Measurements from ENCODE around the gene NUP107.
A peak's percentile ranks its signal among the peaks of the same experiment; 100 is the strongest.
"Not testable (repeated sequence)": the region's sequence is repeated elsewhere in the genome, so short reads cannot be mapped to it uniquely, and the experiment has no call there.

The NUP107 gene

DNA sequence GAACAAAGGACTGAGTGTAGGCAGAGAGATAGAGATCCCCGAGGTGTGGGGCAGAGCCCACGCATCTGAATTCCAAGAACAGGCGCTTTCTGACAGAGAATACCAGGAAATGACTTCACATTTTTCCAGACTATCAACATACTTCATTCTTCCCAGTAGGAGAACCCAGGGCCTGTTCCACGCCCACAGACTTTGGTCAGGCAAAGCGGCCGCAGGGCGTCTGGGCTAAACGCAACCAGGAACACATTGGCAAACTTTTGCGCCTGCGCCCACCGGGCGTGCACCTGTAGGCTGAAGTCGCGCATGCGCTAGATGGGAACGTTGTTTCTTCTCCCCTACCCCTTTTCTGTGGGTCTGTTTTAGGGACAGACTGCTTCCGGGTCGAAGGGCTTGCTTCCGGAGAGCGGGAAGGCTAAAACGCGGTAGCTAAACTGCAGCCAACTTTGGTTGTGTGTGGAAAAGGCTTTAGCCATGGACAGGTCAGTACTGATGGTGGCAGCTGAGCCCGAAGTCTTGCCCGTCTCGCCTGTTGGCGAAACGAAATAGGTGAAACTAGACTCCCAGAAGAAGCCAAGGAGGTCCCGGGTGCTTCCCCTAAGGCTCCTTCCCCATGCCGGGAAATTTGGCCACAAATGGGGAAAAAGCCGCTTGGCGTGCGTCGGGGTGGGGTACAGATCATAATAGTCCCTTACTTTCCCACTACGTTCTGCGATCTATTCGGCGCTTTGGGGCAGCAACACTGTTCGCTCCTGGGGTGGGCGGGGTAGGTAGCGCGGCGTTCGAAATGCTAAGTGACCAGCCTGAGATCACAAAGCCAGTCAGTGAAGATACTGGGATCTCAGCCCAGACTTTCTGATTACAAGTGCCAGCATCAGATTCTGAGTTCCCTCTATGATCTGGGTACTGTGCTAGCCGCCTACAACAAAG, at the start of gene NUP107:
NUP107 (plus strand) TSS at position 384 of the 927 bp plus-strand sequence; CDS start at position 472, 88 bp downstream.
- FAIRE-seq, result peak; percentile 45

DNA sequence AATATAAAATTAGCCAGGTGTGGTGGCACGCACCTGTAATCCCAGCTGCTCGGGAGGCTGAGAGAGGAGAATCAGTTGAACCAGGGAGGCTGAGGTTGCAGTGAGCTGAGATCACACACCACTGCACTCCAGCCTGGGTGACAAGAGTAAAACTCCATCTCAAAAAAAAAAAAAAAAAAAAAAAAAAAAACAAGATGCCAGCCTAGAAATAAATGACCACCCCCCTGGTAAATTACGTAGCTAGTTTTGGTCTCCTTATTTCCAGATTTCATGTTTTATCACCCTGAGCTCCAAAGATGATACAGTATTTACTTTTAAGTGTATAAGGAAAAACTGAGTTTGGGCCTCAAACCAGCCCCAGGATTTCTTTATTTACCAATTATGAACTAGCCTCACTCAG, 49.3 kb upstream of the NUP107 start:
- not testable (repeated sequence) for FAIRE-seq

DNA sequence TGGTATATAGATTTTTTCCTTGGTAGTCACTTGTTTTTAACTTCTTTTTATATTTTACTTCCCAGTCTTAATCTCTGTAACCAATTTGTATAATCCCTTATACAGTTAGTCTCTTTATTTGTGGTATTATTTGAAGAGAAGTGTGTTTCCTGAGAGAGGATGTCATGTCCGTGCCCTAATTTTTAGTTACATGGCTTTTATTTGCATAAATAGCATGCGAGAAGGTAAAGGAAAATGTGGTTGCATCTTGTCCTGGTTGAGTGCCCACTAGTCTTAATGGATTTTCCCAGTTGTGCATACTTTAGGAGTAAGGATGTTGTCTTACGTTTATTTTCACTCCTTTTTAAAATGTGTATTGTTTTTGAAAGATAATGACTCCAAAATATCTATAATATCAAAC, 48.6 kb upstream of the NUP107 start:
- FAIRE-seq, result peak; percentile 13

DNA sequence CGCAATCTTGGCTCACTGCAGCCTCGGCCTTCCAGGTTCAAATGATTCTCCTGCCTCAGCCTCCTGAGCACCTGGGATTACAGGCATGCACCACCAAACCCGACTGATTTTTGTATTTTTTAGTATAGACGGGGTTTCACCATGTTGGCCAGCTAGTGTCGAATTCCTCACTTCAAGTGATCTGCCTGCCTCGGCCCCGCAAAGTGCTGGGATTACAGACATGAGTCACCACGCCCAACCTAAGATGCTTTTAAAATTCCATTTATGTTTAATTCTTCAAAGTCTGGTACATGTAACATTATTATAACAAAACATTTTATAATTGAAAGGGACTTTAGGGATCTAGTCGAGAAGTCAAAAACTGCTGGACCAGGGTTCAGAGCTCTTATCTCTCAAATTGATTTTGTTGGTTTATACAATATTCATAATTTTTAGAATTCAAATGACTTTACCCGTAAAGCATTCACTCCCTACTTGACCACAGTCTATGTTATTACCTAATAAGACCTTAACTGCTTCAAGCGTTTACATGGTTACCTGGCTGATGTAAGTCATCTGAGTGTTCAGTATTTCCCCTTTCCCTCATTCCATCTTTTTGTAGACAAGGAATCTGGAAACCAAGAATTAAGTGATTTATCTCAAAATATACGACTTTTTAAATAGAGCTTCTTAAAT, 47.9 kb upstream of the NUP107 start:
- FAIRE-seq, result no peak

DNA sequence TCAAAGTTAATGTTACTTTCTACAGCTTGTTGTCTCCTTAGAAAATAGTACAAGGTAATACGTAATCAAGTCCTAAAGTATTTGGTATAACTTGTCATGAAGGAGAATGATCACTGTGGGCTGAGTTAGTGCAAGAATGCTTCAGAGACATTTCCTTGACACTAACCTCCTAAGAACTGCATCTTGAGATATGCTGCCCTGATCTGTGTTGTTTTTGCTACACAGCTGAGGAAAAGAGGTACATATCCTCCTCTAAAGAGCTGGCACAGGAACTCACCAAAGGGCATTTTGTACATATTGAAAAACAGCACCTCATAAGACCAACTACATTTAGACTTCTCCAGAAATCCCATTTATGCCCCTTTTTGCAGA, 47.4 kb upstream of the NUP107 start:
- FAIRE-seq, result no peak

DNA sequence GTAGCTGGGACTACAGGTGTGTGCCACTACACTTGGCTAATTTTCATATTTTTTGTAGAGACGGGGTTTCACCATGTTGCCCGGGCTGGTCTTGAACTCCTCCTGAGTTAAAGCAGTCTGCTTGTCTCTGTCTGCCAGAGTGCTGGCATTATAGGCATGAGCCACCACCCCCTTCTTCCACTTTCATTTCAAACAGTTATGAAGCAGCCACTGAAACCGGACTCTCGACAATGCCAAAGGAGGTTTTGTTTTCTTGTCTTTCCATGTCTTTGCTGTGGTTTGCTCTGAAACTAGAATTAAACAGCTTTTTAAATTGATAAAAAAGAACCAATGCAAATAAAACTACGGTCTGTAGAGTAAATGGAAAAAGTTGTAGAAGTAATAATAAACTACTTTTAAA, 45.6 kb upstream of the NUP107 start:
- FAIRE-seq, result no peak

DNA sequence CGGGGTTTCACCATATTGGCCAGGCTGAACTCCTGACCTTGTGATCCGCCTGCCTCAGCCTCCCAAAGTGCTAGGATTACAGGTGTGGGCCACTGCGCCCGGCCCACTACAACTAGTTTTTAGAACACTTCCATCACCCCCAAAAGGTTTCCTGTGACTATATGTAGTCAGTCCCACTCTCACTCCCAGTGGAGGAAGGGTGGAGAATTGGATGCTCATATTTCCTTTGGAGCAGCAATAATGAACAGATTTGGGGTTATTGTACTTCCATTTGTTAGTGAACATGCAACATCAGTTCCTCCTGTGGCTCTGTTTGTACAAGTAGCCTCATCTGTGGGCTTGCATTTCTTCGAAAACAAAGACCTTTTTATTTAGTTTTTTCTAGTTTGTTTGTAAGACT, 40.3 kb upstream of the NUP107 start:
- FAIRE-seq, result no peak

DNA sequence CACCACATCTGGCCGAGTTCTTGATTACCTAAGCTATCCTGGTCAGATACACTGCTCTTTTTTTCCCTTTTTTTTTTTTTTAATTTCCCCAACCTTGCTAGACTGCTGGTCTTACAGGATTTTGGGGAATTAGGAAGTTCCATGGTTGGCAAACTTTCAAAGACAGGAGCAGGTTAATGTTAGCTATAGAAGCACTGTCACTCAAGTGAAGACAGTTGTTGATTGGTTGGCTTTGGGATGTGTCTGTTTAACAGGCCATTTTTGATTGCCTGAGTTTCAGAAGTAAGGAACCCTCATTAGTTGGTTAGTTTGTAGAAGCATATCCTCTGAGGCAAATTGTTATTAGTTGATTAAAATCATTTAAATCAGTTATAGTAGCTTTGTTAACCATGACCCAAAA, 39.3 kb upstream of the NUP107 start:
- no peak for FAIRE-seq

DNA sequence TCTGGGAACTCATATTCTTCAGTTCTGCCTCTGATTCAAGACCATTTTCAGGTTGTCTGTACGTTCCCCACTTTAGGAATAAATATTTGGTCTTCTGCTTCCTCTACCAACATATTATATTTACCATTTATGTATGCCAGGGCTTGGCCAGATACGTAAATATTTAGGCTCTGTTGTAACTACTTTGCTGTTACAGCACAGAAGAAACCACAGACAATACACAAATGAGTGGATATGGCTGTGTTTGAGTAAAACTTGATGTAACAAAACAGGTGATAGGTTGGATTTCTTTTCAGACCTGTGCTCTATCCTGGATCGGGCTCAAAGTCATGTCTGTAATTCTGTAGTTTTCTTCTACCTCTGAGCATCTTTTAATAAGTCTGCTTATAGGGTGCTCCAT, 38.6 kb upstream of the NUP107 start:
- FAIRE-seq, result no peak

DNA sequence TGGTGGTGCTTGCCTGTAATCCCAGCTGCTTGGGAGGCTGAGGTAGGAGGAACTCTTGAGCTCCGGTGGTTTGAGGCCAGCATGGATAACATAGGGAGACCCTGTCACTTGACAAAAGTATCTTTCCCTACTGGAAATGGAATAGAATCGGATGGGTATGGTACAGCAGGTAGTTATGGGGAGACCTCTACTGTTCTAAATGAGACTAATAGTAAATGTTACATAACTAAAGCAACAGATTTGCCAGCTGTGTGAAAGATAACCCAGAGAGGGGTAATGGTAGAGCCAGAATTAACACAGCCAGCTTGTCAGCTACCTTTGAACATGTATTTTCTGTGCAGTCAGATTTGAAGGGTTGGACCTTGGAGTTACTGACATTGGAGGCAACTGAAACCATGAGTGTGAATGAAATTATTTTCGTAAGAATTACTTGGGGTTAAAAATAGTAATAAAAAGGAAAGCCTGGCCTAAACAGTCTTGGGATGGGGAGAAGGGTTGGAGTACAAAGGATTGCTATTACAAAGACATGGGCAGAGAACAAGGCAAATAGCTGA, 21.7 kb upstream of the NUP107 start:
- no peak for FAIRE-seq

DNA sequence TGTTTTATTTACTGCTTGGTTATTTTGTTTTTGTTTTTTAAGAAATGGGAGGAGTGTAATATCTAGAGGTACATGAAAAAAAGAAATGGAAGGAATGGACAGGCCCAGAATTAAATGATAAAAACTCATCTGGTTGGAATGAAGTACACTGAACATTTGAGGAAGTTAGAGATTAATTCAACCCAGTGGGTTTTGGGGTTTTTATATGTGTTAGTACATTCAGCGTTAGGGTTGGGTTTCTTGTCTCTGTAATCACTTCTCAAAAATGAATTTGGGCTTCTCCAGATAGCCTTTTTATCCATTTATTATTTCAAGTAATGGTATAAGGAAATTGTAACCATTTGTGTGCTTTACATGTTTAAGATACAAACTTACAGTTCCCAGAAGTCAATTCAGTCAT, 19.5 kb upstream of the NUP107 start:
- FAIRE-seq, result no peak

DNA sequence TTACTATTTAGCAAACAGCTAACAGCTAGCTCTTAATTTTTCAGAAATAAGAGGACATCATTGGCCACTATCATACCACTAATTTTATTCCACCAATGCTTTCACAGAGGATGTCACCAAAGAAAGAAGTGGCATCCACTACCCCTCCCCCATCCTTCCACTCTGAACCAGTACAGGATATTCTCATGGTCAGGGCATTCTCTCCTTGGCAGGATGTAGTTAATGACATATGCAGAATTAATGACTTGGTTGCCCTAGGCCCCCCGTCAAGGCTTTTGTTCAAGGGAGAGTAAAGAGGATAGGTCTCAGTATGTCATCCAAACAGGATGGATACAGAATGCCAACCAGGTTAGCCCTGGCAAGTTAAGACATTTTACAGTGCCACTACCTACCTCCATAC, 18.9 kb upstream of the NUP107 start:
- no peak for FAIRE-seq

DNA sequence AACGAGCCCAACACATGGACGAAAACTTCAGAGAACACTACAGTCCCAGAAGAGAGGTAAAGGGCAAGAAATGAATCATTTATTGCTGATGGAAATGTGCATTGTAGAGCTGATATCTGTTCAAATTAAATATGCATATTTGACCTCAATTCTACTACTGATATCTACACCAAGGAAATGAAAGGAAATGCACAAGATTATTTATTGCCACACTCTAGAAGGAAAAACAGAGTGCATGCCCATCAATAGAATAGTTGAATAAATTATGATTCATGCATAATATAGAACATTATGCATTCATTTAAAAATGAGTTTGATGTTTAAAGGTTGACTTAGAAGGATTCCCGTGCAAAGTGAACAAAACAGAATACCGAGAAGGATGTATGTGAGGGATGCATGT, 15.6 kb upstream of the NUP107 start:
- FAIRE-seq, result no peak

DNA sequence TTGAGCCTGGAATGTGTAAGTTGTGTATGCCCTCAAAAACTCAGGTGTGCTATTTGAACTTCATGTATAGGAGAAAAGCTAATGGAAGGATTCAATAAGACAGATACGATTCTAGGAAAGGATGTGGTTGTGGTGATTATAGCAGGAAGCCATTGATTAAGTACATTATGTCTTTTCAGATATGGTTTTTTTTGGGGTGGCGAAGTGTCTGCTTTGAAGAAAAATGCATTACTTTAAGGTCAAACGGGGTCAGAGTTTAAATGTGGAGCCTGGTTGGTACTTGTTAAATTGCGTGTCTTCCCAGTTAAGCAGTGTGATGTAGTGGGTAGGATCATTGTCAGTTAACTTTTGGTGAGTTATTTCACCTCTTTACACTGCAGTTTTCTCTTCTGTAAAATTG, 13.0 kb upstream of the NUP107 start:
- no peak for FAIRE-seq

DNA sequence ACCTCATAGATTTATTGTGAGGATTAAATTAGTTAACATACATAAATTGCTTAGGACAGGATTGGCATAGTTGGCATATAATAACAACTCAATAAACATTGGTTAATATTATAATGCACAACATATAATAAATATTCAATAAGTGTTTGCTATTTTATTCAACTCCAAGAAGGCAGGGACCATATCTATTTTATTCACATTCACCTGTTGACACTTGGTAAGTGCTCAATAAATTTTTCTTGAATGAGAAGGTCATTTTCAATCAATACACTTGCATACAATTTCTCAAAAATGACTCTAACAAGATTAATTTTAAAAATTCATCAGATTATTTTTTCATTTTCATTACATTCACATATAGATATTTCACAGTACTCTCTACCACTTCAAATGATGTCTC, 12.4 kb upstream of the NUP107 start:
- FAIRE-seq, result no peak

DNA sequence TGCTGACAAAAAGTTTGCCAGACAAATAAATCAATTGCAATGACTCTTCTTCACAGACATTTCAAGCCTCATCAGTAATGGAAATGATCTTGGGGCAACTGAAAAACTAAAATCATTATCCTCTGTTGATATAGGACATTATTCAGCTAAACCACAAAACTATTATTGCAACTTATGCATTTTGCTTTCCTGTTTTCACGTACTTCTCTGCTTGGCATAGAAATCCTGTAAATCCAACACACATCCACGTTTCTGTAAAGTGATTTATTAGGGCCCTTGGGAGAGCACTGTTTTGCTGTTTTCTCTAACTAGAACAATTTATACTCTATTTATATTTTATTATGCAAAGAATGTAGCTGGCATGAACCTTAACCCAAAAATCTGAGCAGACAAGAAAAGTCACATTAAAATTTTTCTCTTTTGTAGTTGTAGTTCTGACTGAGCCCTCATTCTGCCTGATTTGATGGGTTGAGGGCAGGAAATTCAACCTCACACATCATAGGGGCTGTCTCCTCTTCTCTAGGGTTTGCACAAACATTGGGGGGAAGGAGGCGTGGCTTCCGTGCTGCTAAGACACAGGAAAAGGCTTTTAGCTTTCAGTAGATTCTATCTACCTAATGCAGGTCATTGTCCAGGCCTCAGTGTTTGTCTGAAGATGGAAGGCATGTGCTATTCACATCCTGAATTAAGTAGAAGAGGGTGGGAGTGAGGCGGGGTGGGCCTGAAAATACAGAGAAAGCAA, 11.5 kb upstream of the NUP107 start:
- FAIRE-seq, result no peak

DNA sequence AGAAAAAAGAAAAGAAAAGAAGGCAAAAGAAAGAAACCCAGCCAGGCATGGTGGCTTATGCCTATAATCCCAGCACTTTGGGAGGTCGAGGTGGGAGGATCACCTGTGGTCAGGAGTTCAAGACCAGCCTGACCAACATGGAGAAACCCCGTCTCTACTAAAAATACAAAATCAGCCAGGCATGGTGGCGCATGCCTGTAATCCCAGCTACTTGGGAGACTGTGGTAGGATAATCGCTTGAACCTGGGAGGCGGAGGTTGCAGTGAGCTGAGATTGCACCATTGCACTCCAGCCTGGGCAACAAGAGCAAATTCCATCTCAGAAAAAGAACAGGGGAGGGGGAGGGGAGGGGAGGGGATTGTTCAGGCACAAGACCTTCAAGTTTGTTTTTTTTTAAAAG, 9.9 kb upstream of the NUP107 start:
- FAIRE-seq, result not testable (repeated sequence)

DNA sequence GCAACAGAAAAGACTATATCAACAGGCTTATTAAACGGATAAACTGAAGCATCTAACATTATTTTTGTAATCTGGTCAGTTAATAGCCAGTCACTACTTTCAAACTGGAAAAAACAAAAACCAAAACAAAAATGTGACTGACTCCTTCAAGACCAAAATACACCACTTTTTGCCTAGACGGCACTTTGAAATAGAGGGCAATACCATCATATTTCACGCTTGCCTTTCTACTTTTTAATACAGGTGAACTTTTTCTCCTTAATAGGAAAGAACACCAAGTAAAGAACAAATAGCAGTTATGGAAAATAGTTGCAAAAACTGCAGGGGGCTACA, 550 bp upstream of the NUP107 start:
- FAIRE-seq, result no peak

DNA sequence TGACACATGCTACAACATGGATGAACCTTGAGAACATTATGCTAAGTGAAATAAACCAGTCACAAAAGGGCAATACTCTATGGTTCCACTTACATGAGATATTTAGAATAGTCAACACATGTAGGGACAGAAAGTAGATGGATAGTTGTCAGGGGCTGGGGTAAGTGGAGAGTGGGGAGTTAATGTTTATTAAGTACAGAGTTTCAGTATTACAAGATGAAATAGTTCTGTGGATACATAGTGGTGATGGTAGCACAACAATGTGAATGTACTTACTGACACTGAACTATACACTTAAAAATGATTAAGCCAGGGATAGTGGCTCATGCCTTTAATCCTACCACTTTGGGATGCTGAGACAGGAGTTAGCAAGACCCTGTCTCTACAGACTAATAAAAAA, 8.7 kb downstream of the NUP107 start:
- FAIRE-seq, result no peak

DNA sequence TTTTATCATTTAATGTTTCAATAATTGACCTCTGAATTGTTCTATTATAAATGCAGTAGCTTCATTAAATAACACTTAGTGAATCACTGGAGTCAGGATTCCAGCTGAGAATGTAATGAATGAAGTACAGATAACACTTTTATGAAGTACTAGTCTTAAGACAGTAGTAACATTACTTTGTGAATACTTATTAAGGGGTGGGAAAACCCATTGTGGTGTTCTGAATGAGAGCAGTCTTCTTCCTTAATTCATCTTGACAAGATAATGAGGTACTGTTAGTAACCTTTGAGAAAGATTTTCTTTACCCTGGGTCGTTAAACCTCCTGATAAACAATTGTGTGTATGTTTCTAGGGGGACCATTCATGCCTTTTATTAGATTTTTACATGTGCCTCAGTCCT, 12.7 kb downstream of the NUP107 start:
- no peak for FAIRE-seq

DNA sequence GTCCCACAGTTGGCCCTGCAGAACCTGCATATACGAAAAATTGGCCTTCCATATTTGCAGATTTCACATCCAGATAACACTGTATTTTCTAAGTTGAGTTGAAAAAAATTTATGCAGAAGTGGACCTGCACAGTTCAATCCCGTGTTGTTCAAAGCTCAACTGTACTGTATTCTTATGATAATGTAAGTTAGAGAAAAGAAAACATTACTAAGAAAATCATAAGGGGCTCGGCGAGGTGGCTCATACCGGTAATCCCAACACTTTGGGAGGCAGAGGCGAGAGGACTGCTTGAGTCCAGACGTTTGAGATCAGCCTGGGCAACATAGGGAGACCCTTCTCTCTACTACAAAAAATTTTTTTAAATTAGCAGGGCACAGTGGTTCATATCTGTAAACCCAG, 41.0 kb downstream of the NUP107 start:
- FAIRE-seq, result no peak

DNA sequence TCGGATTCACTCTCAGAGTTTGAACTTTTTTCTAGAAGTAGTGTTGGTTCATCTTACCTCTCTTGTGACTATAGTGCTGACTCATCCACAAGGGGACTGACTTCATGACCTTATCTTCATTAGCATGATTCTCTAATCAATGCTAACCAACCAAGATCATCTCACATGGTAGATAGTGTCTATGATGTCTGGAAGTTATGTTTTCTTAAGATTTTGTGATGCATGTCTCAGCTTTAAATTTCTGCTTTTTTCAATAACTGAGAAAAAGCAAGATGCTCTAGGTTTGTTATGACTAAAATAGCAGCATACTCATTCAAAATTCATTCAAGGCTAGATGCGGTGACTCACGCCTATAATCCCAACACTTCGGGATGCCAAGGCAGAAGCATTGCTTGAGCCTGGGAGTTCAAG, 46.9 kb downstream of the NUP107 start:
- FAIRE-seq, result no peak

DNA sequence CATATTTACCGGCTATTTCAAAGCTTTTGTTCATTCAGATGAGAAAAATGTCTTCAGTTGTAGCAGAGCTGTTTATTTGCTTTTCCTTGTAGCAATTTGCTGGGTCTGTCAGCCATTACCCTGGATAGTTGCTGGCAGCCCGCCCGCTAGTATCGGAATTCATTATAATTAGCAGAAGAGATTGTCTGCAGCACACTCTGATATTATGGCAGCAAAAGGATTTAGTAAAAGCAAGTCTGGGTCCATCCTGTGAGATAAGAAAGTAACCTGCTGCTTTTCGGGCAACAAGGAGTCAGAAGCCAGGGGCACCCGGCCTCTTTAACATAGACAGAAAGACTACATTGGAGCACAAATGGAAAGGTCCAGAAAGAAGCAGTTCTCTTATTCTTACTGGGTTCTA, 53.1 kb downstream of the NUP107 start:
- no peak for FAIRE-seq

DNA sequence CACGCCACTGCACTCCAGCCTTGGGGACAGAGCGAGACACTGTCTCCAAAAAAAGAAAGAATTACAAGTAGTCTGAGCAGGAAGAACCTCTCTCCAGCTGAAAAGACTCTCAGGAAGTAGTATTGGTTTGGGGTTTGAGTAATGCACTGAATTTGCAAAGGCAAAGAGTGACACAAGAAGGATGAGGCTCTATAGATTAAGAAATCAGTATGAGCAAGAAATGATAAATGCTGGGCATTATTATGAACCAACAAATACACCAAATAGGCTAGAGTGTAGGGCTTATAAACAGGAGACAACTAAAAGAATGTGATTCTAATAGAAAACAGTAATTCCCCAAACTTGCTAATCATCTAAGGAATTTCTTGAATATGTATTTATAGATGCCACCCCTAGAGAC, 56.6 kb downstream of the NUP107 start:
- no peak for FAIRE-seq

All from islet of Langerhans (tissue), 1 donor.